Kidney epithelial cell (primary cell): ENCODE measurements around the gene MYO16. TPM values are rescaled to one million over a fixed set of nuclear protein-coding genes. Genes with fewer than 3 reads are reported as not detected.

Experiments used
- DNase-seq: peaks from one replicate; pipeline ENCODE4 v3.0.0-alpha.2; 2010; ENCODE audit warnings: low read depth
- H3K27me3 ChIP-seq: 2 replicates; pipeline ENCODE4 v1.6.0; 2011; ENCODE audit warnings: low read length; ENCODE audit not compliant: control insufficient read depth, insufficient read depth
- H3K36me3 ChIP-seq: 2 replicates; pipeline ENCODE4 v1.5.1; 2011; ENCODE audit warnings: low read length; ENCODE audit not compliant: control insufficient read depth, insufficient read depth
- H3K4me3 ChIP-seq: 2 replicates; pipeline ENCODE4 v1.5.1; 2011; ENCODE audit warnings: low read depth, mild to moderate bottlenecking, control low read depth, low read length
- total RNA-seq: library from RNA; depleted of rRNA; stranded (reverse); fragments of >200 nt; gene quantifications from 2 replicates; pipeline ENCODE4 v1.2.3, GENCODE V29; 2015
- TF ChIP-seq, protein P1 (sequence below): IDR thresholded peaks from 2 replicates; pipeline ENCODE4 v1.5.1; 2011; ENCODE audit warnings: mild to moderate bottlenecking, moderate library complexity, low read length, control low read depth, inconsistent platforms; ENCODE audit not compliant: insufficient read depth, poor library complexity, severe bottlenecking

The MYO16 gene
- total RNA-seq, 1 donor from 2014 or later, result 0.38 TPM

DNA sequence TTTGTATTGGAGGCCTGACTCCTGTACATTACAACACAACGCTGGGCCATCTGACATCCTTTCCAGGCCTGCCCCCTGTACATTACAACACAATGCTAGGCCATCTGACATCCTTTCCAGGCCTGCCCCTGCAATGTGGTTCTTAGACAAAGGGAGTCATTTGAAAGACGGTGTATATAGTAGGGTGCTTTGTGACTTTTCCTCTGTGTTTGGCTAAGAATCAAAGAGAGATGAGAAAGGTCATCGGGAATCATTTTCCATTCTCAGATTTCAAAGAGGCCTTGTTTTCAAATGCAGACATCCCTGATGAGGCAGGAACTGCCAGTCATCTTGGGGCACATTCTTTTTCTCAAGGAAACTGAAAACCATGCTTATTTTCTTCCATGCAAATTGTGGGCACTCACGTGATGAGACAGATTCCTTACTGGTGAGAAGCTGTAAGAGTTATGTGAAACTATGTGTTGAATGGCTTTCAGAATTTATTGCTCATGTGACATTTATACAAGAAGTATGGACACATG lies 551.6 kb downstream of the MYO16 start:
- no peaks in the 10 kb centered on the region for H3K27me3 ChIP-seq
- no peak overlapping the region for H3K4me3 ChIP-seq
- TF ChIP-seq, protein P1, sequence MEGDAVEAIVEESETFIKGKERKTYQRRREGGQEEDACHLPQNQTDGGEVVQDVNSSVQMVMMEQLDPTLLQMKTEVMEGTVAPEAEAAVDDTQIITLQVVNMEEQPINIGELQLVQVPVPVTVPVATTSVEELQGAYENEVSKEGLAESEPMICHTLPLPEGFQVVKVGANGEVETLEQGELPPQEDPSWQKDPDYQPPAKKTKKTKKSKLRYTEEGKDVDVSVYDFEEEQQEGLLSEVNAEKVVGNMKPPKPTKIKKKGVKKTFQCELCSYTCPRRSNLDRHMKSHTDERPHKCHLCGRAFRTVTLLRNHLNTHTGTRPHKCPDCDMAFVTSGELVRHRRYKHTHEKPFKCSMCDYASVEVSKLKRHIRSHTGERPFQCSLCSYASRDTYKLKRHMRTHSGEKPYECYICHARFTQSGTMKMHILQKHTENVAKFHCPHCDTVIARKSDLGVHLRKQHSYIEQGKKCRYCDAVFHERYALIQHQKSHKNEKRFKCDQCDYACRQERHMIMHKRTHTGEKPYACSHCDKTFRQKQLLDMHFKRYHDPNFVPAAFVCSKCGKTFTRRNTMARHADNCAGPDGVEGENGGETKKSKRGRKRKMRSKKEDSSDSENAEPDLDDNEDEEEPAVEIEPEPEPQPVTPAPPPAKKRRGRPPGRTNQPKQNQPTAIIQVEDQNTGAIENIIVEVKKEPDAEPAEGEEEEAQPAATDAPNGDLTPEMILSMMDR, result no peak
- peak; percentile 80 for DNase-seq
- no peaks in the 10 kb centered on the region for H3K36me3 ChIP-seq

DNA sequence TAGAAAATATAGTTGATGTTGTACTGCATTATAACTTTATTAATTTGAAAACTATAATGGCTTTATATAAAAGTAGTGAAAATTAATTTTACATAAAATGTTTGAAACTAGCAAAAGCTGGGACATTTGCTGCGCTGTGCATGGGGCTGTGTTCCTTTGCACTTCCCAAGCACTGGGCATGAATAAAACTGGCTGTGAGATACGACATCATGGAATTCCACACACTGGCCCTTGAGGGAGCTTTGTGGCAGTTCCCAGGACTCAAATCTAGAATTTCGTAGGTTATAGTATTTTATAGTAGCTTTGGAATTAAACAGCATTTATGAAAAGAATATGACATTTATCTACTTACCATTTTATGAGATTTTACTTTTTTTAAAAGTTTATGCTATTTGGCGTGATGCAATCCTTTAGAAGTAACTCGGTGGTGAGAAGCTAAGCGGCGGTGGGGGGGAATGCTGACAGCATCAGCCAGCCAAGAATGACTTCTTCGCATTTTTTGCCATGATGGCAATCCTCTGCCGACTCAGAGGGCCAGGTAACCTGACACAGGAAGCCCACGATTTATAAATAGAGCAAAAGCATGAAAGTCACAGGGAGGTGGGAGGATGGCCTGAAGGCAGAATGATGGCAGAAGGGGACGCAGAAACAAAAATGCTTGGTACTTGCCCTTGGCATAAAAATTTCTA lies 553.5 kb downstream of the MYO16 start:
- DNase-seq, result no peak
- TF ChIP-seq, protein P1, result no peak
- no peak overlapping the region for H3K4me3 ChIP-seq
- H3K27me3 ChIP-seq, result no peaks in the 10 kb centered on the region
- no peaks in the 10 kb centered on the region for H3K36me3 ChIP-seq

DNA sequence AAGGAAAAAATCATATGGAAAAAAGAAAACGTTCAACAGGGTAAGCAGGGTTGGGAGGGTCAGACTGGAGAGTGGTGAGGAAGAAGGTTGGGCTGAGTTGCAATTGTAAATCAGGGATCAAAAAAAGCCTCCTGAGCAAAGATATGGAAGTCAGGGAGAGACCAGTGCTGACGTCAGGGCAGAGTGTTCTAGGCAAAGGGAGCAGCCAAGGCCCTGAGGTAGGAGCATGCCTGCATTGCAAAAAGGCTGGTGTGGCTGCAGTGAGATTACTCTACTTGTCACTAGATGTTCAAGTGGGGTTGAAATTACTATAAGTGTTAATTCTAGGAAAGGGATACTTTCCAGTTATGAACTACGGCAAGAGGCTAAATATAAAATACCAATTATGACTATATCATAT lies 562.0 kb downstream of the MYO16 start:
- no peaks in the 10 kb centered on the region for H3K36me3 ChIP-seq
- H3K27me3 ChIP-seq, result no peaks in the 10 kb centered on the region
- TF ChIP-seq, protein P1, result no peak
- no peak for DNase-seq
- no peak overlapping the region for H3K4me3 ChIP-seq

DNA sequence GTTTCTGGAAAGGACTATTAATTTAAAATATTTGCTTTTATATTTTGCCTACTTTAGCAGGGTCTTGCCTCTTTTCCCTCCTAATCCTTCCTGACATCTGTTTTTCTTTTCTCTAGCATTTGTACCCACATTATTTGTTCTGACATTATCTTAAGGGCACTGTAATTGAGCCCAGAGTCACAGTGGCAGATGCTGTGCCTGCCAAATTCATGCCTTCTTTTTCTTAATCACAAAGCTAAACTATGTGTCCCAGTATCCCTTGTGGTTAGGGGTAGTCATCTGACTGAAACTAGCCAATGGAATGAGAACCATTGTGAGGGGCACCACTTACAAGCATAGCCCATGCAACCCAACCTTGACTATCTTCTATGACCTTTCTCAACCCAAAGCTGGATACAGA lies 562.9 kb downstream of the MYO16 start:
- H3K27me3 ChIP-seq, result no peaks in the 10 kb centered on the region
- no peak overlapping the region for H3K4me3 ChIP-seq
- TF ChIP-seq, protein P1, result no peak
- H3K36me3 ChIP-seq, result no peaks in the 10 kb centered on the region
- DNase-seq, result no peak

DNA sequence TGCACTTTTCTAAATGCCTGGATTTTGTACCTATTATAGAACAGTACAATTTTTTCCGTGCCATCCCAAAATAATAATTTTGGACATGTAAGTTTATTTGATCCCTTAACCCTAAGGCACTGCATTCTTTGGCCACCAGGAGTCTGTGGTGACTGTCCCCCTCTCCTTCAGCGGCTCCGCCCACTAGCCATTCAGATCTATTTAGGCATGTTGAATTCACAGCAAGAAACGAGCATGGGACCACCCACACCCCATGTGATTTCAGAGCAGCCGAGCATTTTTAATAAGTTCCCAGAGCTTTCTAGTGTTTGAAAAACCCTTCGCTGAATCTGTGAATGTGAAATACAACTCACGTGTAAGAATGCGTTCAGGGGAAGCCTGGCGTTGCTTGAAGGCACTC lies 567.5 kb downstream of the MYO16 start:
- H3K27me3 ChIP-seq, result no peaks in the 10 kb centered on the region
- no peaks in the 10 kb centered on the region for H3K36me3 ChIP-seq
- H3K4me3 ChIP-seq, result no peak overlapping the region
- TF ChIP-seq, protein P1, result peak; percentile 24
- DNase-seq, result no peak

DNA sequence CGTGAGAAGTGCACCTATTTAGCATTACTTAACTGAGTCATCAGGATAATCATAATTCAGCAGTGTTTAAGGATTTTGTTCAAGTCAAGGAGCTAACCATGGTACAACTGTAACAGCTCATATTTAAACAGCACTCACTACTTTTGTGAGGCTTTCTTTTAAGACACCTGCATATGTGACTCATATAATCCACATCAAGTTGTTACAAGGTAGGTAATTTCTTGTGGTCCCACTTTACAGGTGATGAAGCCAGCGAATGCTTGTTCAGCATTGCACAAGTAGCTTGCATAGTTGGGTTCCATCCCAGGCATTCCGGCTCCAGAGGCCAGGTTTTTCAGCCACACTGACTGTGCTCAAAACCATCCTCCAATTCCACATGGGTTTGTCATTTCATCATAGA lies 569.2 kb downstream of the MYO16 start:
- Histone ChIP-seq H3K4me3 (no peak overlapping the region), H3K27me3 (no peaks in the 10 kb centered on the region), H3K36me3 (no peaks in the 10 kb centered on the region)
- no peak for DNase-seq
- TF ChIP-seq, protein P1, result no peak
